ENCODE results near the gene ADAMTS18. TPM values are rescaled to one million over a fixed set of nuclear protein-coding genes. Genes with fewer than 3 reads are reported as not detected.
"Not testable (repeated sequence)": the region's sequence is repeated elsewhere in the genome, so short reads cannot be mapped to it uniquely, and the experiment has no call there.

Gene ADAMTS18
- total RNA-seq, 4 donors from 2014 or later, result 0.75 TPM; not detected in 3

GRCh38 chr16:77289331-77289809 is 145.5 kb downstream of the ADAMTS18 start:
- Histone ChIP-seq H3K4me3 (replicated peaks in 1 of 3) (no peak overlapping the region), H3K27ac (peak overlapping the region; percentile 5 to 65 (median 59)), H3K27me3 (no peaks in the 10 kb centered on the region), H3K4me1 (peaks cover 19 to 25% of the 10 kb centered on the region in 2 donors), H3K9me3 (no peaks in the 10 kb centered on the region), H3K36me3 (no peaks in the 10 kb centered on the region)
- DNase-seq, result peak; percentile 95
- no peak for TF ChIP-seq CTCF (IDR thresholded peaks at IDR 0.05)
- TF ChIP-seq POLR2A (IDR thresholded peaks at IDR 0.05), result no peak
- WGBS, 2 donors, result 17 to 39% methylated on average over 2 of the region's 2 CpGs
- intact Hi-C loops (cut with DNase I), result no loop called here

- TF ChIP-seq CTCF (IDR thresholded peaks at IDR 0.05), result no peak
- no peak for TF ChIP-seq POLR2A (IDR thresholded peaks at IDR 0.05)
- 67 to 78% methylated on average over 3 of the region's 3 CpGs for WGBS, 2 donors
- intact Hi-C loops (cut with DNase I), result no loop called here
Measured at GRCh38 chr16:77288222-77288621, 146.6 kb downstream of the ADAMTS18 start.

GRCh38 chr16:77285676-77286075 is 149.2 kb downstream of the ADAMTS18 start:
- no peaks in the 10 kb centered on the region for H3K27me3 ChIP-seq
- peaks cover 19 to 25% of the 10 kb centered on the region in 2 donors for H3K4me1 ChIP-seq
- no peak overlapping the region for H3K27ac ChIP-seq
- no peaks in the 10 kb centered on the region for H3K36me3 ChIP-seq
- TF ChIP-seq CTCF (IDR thresholded peaks at IDR 0.05), result no peak
- no peak for TF ChIP-seq POLR2A (IDR thresholded peaks at IDR 0.05)
- intact Hi-C loops (cut with DNase I), result no loop called here
- DNase-seq, result peak; percentile 69 to 74
- WGBS, 2 donors, result 47 to 58% methylated on average over 5 of the region's 5 CpGs
- no peaks in the 10 kb centered on the region for H3K9me3 ChIP-seq
- no peak overlapping the region for H3K4me3 ChIP-seq (replicated peaks in 1 of 3)

More at GRCh38 chr16:77288222-77288621, 146.6 kb downstream of the ADAMTS18 start:
- Histone ChIP-seq H3K27ac (no peak overlapping the region), H3K4me1 (peaks cover 19 to 25% of the 10 kb centered on the region in 2 donors), H3K36me3 (no peaks in the 10 kb centered on the region), H3K27me3 (no peaks in the 10 kb centered on the region), H3K4me3 (replicated peaks in 1 of 3) (no peak overlapping the region), H3K9me3 (no peaks in the 10 kb centered on the region)
- DNase-seq, result no peak

GRCh38 chr16:77282345-77282744 is 152.5 kb downstream of the ADAMTS18 start:
- Histone ChIP-seq H3K27me3 (no peaks in the 10 kb centered on the region), H3K4me1 (peaks cover 7 to 8% of the 10 kb centered on the region in 2 donors), H3K27ac (no peak overlapping the region), H3K9me3 (no peaks in the 10 kb centered on the region), H3K36me3 (no peaks in the 10 kb centered on the region), H3K4me3 (replicated peaks in 1 of 3) (no peak overlapping the region)
- intact Hi-C loops (cut with DNase I), result no loop called here
- TF ChIP-seq POLR2A (IDR thresholded peaks at IDR 0.05), result no peak
- no peak for DNase-seq
- WGBS, 2 donors, result 78 to 83% methylated on average over 2 of the region's 2 CpGs

GRCh38 chr16:77279316-77279715 is 155.5 kb downstream of the ADAMTS18 start:
- H3K27ac ChIP-seq; DNase-seq; H3K4me1 ChIP-seq; H3K9me3 ChIP-seq; H3K4me3 ChIP-seq (replicated peaks in 1 of 3); H3K36me3 ChIP-seq; H3K27me3 ChIP-seq; intact Hi-C loops (cut with DNase I): not testable (repeated sequence)
- 69 to 76% methylated on average over 8 of the region's 8 CpGs for WGBS, 2 donors

DNA sequence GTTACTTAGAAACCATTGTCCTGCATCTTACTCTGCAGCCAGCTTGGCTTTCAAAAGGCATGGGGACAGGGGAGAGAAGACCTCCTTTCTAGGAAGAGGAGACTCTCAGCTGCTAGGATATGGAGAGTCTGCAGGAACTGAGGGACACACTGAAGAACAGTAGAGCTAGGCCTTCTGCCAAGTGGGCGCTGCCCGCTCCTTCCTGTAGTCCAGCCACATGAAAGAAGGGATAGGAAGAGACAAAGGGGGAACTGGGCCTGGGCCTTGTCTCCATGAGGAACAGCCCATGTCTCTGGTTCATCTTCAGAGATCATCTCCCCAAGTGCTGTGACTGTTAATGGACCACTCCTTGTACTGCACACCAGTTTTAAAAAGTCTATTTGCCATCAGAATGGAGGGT is 157.3 kb downstream of the ADAMTS18 start:
- Histone ChIP-seq H3K27ac (no peak overlapping the region), H3K4me3 (replicated peaks in 1 of 3) (no peak overlapping the region), H3K36me3 (no peaks in the 10 kb centered on the region), H3K9me3 (no peaks in the 10 kb centered on the region), H3K4me1 (no peaks in the 10 kb centered on the region), H3K27me3 (no peaks in the 10 kb centered on the region)
- WGBS, 2 donors, result 89 to 93% methylated on average over 2 of the region's 2 CpGs
- TF ChIP-seq CTCF (IDR thresholded peaks at IDR 0.05), result no peak
- intact Hi-C loops (cut with DNase I), result no loop called here
- DNase-seq, result no peak
